Endometrial microvascular endothelial cells (primary cell): ENCODE data around the gene PAXIP1. TPM values are rescaled to one million over a fixed set of nuclear protein-coding genes. Genes with fewer than 3 reads are reported as not detected.

Experiments
- in situ Hi-C: cut with HindIII; loops from 2 replicates; pipeline ENCODE4 v1.10.0; 2017; ENCODE audit warnings: low sequenced_read_pairs, low pct_unique_long_range_greater_than_20kb; ENCODE audit errors: inconsistent ontology term
- total RNA-seq: library from RNA; depleted of rRNA; stranded (reverse); fragments of >200 nt; gene quantifications from one replicate; pipeline ENCODE4 v1.2.3, GENCODE V29; 2015; ENCODE audit errors: inconsistent ontology term

PAXIP1 gene
- total RNA-seq, 1 donor from 2014 or later: 11.9 TPM

DNA sequence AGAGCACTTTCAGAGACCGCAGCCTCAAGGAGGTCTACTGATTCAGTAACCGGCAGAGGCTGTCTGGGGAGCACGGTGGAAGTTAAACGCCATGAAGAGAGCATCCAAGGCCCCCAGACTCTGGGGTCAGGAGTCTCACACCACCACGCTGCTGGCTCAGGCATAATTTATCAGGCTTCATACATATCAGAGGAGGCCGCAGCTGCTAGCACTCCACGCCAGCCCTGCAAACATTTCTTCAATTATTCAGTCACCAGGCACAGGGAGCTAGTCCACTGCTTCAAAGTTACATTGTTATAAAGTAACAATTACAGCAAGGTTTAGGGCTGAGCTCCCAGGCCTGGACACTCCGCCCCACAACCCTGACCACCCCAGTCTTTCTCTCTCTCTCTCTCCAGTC lies 97.8 kb downstream of the PAXIP1 start:
- in situ Hi-C loops: no loop called here

DNA sequence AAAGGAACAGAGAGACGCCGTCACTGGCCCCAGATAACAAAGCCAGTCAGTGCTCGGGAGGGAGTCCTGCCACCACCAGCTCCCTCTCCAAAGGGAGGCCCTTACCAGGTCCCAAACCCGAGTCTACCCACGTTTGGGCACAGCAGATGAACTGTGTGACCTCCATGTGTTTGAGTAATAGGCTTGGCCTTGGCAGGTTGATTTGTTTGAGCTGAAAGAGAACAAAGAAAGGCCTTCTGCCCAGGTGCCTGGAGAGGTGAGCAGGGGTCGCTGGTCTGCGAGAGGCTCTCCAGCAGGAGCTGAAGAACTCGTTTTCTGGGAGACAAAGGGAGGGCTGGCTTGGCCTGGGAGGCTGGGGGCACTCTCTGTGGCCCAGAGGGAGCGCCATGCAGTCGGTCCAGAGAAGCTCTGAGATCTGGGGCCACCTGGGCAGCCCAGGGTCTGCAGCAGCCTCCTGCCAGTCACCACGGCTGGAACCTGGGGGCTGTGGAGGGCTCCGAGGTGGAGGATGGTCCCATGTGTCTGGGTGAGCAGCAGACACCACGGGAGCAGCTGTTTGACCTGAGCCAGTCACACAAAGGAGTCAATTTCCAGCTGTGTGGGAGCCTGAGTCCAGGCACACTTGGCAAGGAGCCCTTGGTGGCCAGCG lies 99.7 kb downstream of the PAXIP1 start:
- in situ Hi-C loops: no loop called here

DNA sequence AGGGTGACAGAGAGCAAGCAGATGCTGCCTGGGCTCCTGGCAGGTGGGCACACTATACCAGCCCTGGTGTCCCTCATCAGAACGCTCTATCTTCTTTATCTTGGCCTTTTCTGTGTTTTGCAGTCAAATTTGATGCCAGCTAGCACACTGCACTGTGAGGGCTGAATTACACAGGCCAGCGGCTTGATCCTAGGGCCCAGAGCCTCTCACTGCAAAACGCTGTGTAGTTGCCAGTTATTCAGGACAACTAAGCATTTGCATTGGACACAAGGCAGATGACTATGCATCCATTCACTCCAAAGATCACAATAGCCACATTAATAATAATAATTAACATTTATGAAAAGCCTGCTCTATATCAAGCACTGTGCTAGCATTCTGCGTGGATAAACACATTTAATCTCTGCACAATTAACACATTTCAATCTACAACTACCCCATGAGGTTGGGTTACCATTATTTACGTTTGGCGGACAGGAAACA lies 100.3 kb downstream of the PAXIP1 start:
- in situ Hi-C loops: no loop called here

DNA sequence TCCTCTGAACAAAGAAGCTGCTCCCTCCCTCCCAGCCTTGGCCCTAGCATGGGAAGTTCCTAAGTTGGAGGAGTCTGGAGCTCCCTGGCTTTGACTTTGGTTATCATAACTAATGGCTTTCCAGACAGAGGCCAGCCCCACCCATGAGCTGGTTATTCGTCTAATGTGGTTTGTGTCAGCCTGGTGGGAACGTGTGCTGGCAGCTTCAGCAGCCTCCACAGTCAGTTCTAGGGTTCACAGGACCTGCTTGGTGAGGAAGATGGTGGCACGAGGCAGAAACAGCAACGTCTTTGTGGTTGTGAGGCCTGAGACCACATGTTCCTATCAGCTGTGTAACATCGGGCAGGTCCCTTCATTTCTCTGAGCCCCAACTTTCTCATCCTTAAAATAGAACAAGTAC lies 103.1 kb downstream of the PAXIP1 start:
- in situ Hi-C loops: no loop called here

DNA sequence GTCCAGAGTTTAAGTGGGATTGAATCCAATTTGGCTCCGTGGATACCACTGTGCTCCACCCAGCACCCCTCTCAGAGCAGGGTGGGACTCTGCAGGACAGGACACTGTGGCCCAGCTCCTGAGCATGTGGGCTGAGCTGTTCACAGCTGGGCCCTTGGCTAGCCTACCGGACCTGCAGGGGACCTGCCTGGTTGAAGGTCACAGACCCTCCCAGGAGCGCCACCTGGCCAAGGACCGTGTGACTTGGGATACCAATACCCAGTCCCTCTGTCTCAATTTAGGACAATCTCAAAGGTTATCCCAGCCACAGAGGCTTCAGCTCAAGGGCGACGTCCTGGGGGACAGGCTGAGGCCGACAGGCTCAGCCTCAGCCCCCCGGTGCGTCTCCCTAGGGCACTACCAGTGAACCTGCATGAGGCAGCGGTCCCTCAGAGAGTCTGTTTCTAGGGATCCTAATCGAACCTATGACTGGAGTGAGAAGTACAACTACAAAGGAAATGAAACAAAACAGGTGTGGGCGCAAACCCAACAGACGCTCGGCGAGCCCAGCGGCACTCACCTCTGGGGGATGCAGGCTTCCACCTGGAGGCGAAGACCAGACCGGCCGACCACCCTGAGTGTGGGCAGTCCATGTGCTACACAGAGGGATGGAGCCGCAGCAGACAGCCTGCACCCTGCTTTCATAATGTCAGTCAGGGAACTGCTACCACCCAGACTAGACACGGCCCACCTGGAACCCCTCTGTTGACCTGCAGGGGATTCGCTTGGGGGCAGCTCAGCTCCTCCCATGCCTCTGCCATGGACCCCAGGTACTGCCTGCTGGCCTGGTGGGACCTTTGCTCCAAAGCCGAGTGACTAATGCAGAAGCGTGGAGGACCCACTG lies 103.7 kb downstream of the PAXIP1 start:
- in situ Hi-C loops: no loop called here

DNA sequence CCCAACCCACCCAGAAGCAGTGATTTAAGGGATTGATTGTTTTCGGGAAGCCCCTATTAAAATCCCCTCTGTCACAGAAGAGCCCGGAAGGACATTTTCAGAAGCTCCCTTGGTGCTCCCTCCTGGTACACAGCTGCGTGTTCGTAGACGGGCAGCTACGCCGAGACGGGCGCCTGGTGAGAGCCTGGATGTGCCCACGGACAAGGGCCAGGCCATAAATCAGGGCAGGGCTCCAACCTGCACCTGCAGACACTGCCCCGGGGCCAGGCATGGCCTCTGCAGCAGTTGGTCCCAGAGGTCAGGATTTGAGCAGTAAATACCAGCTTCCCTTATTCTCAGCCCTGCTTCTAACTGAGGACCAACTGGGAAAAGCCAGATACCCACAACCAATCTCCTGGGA lies 106.8 kb downstream of the PAXIP1 start:
- in situ Hi-C loops: no loop called here

Other genes starting within 250 kb of the PAXIP1 start
- gene HTR5A, start 67.2 kb upstream of the PAXIP1 start, total RNA-seq: not detected